ENCODE results near the gene ERN2.

Gene ERN2

DNA sequence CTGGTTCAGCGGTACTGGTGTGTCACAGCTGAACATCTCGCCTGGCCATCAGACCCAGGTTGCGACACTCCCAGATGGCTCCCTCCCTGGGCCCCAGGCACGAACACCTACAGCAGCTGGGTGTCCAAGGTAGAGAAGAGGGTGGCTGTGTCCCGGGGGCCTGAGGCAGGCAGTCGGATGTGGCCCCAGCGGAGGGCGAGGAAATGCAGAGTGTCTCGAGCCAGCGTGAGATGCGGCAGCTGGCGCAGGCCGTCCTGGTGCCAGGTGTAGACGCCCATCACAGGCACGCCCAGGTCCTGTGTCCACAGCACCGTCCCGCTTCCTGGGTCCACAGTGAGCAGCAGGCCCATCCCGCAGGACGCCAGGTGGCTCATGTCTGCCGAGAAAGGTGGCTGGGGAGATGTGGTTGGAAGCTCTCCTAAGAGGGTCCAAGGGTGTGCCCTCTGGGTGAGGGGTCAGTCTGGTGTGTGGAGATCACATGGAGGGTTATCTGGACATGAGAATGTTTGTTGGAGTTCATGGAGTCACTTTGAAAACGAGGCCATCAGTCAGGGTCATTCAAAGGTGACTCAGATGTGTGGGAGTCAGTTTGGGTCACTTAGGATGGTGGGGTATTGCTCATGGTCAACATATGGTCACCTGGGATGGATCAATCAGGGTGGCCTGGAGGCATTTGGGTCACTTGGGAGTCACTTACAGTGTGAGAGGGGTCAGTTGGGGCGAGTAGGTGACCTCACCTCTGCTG is 8.1 kb downstream of the ERN2 start:
- in situ Hi-C loops (cut with HindIII; ENCODE audit: low sequenced_read_pairs), result no loop called here
- TF ChIP-seq, protein P1, sequence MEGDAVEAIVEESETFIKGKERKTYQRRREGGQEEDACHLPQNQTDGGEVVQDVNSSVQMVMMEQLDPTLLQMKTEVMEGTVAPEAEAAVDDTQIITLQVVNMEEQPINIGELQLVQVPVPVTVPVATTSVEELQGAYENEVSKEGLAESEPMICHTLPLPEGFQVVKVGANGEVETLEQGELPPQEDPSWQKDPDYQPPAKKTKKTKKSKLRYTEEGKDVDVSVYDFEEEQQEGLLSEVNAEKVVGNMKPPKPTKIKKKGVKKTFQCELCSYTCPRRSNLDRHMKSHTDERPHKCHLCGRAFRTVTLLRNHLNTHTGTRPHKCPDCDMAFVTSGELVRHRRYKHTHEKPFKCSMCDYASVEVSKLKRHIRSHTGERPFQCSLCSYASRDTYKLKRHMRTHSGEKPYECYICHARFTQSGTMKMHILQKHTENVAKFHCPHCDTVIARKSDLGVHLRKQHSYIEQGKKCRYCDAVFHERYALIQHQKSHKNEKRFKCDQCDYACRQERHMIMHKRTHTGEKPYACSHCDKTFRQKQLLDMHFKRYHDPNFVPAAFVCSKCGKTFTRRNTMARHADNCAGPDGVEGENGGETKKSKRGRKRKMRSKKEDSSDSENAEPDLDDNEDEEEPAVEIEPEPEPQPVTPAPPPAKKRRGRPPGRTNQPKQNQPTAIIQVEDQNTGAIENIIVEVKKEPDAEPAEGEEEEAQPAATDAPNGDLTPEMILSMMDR (IDR thresholded peaks at IDR 0.05; ENCODE audit: low read depth, low read length, missing control alignments), result no peak
- no peak overlapping the region for H3K4me3 ChIP-seq (ENCODE audit: low read depth, low read length)
- no peak for DNase-seq (ENCODE audit: low read depth)

GRCh38 chr16:23702951-23703350 is 10.1 kb downstream of the ERN2 start:
- TF ChIP-seq, protein P1 (IDR thresholded peaks at IDR 0.05; ENCODE audit: low read depth, low read length, missing control alignments), result no peak
- H3K4me3 ChIP-seq (ENCODE audit: low read depth, low read length), result no peak overlapping the region
- in situ Hi-C loops (cut with HindIII; ENCODE audit: low sequenced_read_pairs), result no loop called here
- DNase-seq (ENCODE audit: low read depth), result no peak

DNA sequence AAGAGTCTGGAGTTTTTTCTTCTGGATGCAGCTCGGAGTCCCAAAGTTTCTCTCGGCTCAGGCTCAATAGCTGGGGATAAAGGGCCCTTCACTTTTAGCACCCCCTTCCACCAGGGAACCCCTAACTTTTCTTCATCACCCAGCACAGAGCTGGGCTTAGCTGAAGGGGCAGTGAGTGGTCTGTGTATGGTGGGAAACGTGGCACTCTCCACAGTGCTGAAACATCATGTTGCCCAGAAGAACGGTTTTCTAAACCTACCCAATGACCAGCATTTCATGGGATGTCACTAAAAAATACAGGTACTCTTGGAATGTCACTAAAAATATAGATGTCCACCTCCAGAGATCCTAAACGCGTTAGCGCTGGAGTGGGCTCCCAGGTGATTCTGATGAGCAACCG is 12.0 kb downstream of the ERN2 start:
- no peak for DNase-seq (ENCODE audit: low read depth)
- in situ Hi-C loops (cut with HindIII; ENCODE audit: low sequenced_read_pairs), result no loop called here
- TF ChIP-seq, protein P1 (IDR thresholded peaks at IDR 0.05; ENCODE audit: low read depth, low read length, missing control alignments), result no peak
- no peak overlapping the region for H3K4me3 ChIP-seq (ENCODE audit: low read depth, low read length)

DNA sequence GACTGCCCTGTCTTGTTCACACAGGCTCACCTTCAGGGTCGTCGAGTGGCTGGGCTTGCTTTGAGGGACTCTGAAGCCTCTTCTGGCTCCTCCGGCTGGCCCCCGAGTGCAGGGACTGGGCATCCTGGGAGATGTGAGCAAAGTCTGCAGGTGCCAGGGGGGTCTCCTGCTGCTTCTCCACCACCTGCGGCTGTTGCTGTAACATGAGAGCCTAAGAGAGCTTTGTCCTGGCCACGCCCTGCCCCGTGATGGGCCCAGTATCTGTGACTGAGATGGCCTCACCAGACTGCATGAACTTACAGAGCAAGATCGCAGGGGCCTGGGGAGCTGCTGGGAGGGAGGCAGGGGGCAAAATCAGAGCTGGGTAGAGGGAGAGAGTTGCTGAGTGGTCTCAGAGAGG is 12.5 kb downstream of the ERN2 start:
- no peak overlapping the region for H3K4me3 ChIP-seq (ENCODE audit: low read depth, low read length)
- no peak for DNase-seq (ENCODE audit: low read depth)
- TF ChIP-seq, protein P1 (IDR thresholded peaks at IDR 0.05; ENCODE audit: low read depth, low read length, missing control alignments), result no peak
- in situ Hi-C loops (cut with HindIII; ENCODE audit: low sequenced_read_pairs), result no loop called here

DNA sequence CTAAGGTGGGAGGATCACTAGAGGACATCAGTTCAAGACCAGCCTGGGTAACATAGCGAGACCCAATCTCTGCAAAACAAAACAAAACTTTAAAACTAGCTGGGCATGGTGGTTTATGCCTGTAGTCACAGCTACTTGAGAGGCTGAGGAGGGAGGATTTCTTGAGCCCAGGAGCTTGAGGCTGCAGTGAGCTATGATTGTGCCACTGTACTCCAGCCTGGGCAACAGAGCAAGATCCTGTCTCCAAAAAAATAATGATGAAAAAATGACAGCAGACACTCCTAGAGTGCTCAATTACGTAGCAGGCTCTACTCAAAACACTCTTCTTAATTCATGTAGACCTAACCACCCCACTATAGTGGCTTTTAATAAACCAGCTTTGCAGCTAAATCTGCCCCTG is 12.9 kb downstream of the ERN2 start:
- no peak for DNase-seq (ENCODE audit: low read depth)
- no peak overlapping the region for H3K4me3 ChIP-seq (ENCODE audit: low read depth, low read length)
- in situ Hi-C loops (cut with HindIII; ENCODE audit: low sequenced_read_pairs), result no loop called here
- TF ChIP-seq, protein P1 (IDR thresholded peaks at IDR 0.05; ENCODE audit: low read depth, low read length, missing control alignments), result no peak

DNA sequence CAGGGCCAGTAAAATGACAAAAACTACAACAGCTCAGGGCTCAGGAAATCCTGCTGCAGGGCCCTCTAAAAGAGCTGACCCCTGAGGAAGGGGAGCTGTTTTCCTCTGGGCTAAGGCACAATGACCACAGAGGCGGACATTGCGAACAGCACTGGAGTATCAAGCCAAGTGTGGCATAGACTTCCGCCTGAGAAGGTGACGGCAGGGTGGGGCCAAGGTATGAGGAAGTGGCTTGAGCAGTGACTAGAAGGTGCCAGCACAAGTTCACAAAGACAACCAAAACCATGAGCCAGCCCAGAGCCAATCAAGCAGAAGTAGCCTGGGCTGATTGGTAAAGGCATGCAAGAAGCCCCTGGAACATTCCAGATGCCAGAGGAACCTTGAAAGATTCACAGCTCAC is 13.9 kb downstream of the ERN2 start:
- TF ChIP-seq, protein P1 (IDR thresholded peaks at IDR 0.05; ENCODE audit: low read depth, low read length, missing control alignments), result no peak
- H3K4me3 ChIP-seq (ENCODE audit: low read depth, low read length), result no peak overlapping the region
- no peak for DNase-seq (ENCODE audit: low read depth)
- in situ Hi-C loops (cut with HindIII; ENCODE audit: low sequenced_read_pairs), result no loop called here

Data from astrocyte of the cerebellum (primary cell).